Measurements from ENCODE around the gene RNU1-1. TPM values are rescaled to one million over a fixed set of nuclear protein-coding genes. Genes with fewer than 3 reads are reported as not detected.
"Not testable (repeated sequence)": the region's sequence is repeated elsewhere in the genome, so short reads cannot be mapped to it uniquely, and the experiment has no call there.

RNU1-1 gene
- total RNA-seq, 1 experiment from 2014 or later, result under 0.01 TPM

DNA sequence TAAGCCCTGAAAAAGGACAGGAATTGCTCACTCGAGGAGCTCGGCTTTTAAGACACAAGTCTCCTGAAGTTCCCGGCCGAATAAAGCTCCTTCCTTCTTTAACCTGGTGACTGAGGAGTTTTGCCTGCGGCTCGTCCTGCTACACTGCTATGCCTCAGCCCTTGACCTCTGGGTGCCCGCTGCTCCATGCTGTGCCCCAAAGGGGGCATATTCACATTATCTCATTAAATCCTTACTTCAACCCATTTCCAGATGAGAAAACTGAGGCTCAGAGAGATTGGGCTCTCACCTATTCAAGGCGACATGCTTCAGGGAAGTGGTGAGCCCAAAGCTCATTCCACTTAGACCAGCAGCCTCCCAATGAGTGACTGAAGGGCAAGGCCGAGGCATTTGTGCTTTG lies 20.4 kb downstream of the RNU1-1 start:
- DNase-seq (ENCODE audit: low spot score), result not testable (repeated sequence)

DNA sequence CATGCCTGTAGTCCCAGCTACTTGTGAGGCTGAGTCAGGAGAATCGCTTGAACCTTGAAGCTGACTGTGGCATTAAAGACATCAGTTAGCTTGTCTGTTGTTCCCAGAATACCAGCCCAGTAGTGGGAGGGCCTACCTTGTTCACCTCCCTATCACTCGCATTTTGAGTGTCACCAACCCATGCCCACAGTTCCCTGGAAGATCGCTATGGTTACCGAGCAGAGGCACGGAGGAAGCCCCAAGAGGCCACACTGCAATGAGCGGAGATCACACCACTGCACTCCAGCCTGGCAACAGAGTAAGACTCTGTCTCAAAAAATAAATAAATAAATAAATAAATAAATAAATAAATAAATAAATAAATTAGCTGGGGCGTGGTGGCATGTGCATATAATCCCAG lies 21.1 kb downstream of the RNU1-1 start:
- not testable (repeated sequence) for DNase-seq (ENCODE audit: low spot score)

DNA sequence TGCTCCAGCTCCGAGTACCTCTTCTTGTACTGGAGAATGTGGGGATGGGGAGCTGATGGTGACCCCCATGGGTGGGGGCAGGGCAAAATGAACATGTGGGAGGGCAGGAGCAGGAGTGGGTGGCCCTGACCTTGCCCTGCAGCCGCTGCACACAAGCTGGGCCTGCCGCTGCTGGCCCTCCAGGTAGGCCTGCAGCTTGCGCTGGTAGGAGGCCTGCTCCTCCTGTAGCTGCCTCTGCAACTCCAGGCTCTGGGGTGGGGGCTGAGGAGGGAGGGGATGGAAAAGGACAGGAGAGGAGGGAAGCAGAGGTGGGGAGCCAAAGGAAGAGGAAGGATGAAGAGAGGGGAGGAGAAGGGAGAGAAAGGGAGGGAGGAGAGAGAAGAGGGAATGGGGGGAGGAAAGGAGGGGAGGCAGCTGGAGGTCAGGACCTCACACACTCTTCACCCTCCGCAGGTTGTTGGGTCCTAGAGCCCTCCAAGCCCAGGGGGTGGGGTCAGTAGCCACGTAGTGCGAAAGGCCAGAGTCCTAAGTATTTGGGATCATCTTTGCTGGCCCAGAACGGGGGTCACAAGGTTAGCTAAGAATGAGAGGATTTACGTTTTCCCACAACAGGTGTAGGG lies 22.9 kb downstream of the RNU1-1 start:
- DNase-seq (ENCODE audit: low spot score), result no peak

DNA sequence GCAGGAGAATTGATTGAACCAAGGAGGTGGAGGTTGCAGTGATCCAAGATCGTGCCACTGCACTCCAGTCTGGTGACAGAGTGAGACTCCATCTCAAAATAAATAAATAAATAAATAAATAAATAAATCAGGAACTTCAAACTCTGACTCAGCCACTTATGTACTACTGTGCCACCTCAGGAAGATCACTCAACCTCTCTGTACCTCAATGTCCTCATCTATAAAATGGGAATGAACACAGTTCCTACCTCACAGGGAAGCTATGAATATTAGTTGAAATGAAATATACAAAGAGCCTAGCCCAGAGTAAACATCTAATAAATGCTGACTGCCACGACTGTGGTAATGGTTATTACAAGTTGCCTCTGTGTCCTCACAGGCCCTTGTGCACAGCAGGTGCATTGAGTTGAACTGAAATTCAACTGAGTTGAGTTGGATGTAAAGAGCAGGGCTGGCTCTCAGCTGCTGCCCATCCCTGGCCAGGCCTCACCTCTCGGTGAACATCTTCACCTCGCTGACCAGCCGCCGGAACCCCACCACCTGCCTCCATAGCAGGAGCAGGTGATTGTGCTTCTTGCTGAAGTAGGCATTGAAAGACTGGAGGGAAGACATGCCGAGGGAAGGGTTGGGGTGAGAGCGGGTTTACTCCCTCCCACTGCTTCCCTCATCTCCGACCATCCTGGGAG lies 24.7 kb downstream of the RNU1-1 start:
- not testable (repeated sequence) for DNase-seq (ENCODE audit: low spot score)

DNA sequence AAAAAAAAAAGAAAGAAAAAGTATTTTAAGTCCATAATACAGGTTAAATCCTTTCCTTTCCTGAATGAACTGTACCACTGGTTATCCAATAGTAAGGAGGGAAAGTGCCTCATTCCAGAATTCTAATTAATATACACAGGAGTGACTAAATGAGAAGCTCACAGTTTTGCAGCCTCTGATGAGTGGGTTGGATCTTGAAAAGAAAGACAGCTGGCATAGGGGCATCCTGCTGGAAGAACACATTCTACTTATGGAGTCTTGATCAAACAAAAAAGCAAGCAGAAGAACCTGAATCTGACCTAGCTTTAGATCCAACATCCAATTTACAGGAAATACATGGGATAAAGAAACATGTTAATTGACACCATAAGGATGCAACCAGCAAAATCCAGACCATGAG lies 27.1 kb downstream of the RNU1-1 start:
- DNase-seq (ENCODE audit: low spot score), result not testable (repeated sequence)

DNA sequence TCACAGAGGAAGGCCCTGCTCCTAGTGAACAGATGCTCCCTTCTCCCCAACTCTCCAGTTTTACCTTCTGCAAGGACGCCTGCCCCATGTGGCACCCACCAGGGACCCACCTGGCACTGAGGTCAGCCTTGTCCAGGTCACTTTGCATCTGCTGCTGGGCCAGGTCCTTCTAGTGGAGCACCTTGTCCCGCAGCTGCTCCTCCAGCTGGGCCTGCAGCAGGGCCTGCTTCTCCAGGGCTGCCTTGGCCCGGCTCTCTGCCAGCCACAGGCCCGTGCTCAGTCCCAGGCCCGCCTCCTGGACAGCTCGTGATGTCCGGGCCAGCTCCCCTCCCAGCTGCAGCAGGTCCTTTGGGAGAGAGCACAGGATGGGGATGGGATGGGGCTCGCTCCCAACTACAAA lies 27.8 kb downstream of the RNU1-1 start:
- DNase-seq (ENCODE audit: low spot score), result not testable (repeated sequence)

DNA sequence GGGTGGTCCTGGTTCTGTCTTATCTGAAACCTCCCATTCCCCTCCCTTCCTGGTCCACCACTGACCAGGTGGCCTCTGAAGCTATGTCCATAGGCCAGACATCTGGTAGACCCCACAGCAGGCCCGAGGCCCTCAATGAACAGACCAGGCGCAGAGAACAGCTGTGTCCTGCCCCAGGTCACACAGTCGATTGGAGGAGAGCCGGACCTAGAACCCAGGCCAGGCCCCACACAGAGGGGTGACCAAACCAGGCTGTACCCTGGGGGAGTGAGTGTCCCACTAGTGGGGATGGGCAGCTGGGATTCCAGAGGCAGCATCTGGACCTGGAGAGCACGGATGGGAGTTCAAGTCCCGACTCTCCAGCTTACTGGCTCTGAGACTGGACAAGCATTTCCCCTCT lies 29.2 kb downstream of the RNU1-1 start:
- no peak for DNase-seq (ENCODE audit: low spot score)

DNA sequence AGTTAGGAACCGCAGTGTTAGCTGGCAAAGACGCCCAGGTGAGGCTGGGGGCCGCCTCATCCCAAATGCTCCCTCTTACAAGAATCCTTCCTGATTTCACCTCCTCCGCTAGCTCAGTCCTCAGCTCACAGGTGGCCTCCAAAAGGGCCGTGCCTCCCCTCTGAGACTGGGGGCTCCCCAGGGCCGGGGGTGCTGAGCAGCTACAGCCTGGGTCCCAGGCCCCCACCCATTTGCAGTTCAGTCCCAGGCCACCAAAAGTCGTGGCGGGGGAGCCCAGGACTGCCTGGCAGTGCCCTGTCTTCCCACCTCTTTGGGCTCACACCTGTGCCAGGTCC lies 29.6 kb downstream of the RNU1-1 start:
- DNase-seq (ENCODE audit: low spot score), result no peak

DNA sequence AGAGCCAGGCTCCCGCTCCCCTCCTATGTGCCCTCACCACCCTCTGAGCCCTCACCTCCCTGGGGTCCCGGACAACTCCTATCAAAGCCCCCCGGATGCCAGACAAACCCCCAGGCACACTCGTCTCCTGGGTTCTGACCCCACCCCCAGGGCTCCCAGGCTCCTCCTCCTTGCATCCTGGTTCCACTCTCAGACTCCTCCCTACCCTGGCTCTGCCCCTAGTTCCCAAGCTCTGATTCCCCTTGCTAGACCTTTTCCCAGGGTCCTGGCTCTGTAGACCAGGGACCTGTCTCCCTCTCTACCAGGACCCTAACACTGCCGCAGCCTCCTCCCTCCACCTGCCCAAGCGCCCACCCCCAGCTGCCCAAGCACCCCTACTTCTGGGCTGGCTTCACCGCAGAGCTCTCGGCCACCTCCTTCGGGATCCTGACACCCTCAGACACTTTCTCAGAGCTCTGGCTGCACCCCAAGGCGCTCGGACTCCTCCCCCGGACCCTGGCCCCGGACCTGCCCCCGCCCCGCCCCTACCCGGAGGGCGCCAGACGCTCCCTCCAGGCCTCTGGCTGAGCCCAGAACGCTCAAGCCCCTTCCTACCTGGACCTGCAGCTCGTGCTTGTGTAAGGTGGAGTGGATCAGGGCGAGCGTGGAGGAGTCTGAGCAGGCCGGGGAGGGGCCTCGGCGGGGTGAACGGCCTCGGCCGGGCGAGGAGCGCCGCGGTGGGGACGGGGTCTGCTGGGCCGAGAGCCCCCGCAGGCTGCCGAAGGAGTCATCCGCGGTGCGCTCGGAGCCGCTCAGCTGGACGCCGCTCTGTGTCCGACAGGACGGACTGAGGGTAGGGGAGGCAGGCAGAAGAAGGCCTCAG lies 30.2 kb downstream of the RNU1-1 start:
- DNase-seq (ENCODE audit: low spot score), result not testable (repeated sequence)

DNA sequence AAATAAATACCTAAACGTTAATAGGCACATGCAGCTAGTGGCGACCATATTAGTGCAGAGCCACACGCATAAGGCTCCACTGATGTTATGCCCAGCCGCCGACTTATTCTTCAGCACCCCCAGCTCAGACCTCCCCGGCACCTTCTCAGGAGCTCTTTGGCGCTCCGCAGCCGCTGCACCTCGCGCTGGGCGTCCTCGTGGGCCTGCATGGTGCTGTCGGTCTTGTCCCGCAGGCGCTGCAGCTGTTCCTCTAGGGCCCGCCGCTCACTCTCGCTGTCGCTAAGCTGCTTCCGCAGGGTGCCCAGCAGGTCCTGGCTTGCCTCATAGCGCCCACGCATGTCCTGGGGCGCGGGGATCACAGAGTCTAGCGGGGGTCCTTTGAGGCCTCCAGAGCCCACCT lies 30.9 kb downstream of the RNU1-1 start:
- DNase-seq (ENCODE audit: low spot score), result not testable (repeated sequence)

DNA sequence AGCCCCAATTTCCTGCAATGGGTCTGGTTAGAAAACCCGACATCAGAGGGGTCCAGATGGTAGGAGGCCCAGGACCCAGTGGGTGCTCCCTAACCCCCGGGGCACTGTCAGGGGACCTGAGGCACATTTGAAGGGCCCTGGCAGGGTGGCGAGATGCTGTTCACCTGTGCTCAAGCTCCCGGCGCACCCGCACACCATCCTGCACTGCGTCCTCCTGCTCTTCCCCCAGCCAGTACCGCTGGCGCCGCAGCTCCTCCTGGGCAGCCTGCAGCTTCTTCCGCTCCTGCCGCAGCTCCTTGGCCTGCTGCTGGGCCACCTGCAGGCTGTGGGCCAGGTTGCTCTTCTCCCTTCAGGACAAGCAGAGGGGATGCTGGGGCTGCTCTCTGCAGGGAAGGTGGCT lies 36.0 kb downstream of the RNU1-1 start:
- no peak for DNase-seq (ENCODE audit: low spot score)

DNA sequence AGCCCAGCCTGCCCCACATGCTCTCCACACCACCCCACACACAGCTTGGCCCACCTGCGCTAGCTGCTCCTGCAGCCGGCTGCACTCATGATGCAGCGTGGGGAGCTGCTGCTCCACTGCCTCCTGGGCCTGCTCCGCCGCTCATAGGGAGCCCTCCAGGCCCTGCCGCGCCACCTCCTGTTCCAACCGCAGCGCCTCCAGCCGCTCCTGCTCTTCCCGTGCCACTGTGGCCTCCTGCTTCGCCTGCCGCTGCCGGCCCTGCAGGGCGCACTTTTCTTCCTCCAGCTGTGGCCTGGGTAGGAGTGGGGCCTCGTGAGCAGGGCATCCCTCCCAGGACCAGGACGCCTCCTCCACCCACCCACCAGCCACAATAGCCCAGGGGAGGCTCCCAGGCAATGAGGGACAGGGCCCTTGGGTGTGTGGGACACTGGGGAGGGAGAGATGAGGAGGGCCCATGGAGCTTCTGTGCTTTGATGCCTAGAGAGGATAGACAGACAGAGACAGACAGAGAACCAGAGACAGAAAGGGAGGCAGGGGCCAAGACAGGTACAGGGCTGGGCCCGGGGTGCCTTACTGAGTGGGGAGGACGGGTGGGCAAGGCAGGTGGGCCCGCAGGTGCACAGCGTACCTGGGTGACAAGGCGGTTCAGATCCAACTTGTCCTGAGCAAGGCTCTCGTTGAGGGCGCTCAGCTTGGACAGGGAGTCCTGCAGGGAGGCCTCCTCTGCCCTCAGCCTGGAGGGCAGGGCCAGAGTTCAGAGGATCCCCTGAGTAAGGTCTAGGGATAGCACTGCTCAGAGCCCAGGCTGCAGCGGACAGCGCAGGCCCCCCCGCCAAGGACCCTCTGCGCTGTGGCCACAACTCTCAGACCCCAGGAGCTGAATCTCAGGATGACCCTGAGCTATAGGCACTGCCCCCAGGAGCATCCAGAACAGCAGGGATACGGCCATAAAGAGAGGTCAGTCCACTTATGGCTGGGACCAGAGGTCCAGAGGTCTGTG lies 38.0 kb downstream of the RNU1-1 start:
- not testable (repeated sequence) for DNase-seq (ENCODE audit: low spot score)

DNA sequence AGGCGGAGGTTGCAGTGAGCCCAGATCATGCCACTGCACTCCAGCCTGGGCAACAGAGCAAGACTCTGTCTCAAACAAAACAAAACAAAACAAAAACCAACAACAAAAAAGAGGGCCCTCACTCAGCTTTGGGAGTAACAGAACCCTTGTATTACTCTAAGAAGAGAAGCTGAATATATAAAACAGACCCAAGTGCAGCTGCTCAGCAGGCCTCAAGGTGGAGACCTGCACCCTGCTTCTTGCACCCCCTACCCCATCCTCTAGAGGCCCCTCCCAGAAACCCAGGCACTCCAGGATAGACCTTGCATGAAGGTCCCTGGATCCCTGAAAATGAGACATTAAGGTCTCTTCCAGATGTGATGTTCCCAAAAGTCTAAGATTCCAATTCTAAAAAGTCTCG lies 39.2 kb downstream of the RNU1-1 start:
- not testable (repeated sequence) for DNase-seq (ENCODE audit: low spot score)

DNA sequence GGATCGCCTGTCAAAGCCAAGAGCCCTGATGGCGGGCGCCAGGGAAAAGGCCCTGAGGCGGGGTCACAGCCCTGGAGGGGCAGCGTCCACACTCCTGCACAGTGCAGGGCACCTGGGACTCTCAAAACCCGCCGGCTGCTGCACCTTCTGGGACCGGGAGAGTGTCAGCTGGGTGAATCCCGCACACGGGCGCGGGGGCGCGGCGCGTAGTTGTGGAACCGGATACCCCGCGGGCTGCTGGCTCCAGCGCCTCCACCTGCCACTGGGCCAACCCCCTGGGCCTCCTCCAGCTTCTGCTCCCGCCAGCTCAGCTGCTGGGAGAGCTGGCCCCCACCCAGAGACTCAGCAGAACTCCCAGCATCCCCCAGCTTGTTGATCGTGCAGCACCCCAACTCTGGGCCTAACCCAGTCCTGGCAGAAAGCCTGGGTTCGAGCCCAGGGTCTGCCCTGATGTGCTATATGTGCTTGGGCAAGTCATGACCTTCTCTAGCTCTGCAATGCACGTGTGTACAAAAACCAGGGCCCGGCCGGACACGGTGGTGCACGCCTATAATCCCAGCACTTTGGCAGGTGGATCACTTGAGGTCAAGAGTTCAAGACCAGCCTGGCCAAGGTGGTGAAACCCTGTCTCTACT lies 39.8 kb downstream of the RNU1-1 start:
- no peak for DNase-seq (ENCODE audit: low spot score)

DNA sequence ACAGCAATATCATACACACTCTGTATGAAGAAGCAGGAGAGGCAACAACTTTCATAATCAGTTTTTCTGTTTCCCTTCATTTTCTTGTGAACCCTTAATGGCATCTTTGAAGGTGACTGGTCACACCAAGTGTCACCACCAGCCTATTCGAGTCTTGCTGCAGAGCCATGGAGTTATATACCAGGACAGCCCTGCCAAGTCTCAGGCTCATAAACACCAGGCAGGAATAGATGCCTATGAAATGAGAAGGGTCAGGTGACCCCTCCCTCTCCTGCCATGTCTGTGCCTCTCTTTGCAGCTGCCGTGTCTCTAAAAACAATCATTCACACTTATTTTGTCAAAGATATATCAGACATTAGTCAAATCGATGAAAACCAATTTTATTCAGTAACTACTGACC lies 45.5 kb downstream of the RNU1-1 start:
- DNase-seq (ENCODE audit: low spot score), result no peak

DNA sequence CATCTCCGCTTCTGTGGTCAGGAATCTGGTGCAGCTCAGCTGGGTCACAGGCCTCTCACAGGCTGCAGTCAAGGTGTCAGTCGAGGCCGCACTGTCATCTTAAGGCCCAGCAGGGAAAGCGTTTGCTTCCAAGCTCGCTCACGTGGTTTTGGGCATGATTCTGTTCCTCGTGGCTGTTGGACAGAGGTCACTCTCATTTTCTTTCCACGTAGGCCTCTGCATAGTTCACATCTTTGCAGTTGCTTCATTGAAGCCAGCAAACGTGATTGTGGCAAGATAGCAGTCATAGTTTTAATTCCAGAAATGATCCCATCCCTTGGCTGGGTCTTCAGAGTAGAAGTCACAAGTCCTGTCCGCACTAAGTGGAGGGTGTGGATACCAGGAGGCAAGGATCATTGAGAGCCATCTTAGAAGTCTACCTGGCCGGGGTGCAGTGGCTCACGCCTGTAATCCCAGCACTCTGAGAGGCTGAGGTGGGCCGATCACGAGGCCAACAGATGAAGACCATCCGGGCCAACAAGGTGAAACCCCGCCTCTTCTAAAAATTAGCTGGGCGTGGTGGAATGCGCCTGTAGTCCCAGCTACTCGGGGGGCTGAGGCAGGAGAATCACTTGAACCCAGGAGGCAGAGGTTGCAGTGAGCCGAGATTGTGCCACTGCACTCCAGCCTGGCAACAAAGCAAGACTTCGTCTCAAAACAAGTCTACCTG lies 49.0 kb downstream of the RNU1-1 start:
- DNase-seq (ENCODE audit: low spot score), result no peak
